SK-N-MC (cell line): ENCODE results near the gene APH1B.

Source experiments
- FOXP2 ChIP-seq: optimal IDR thresholded peaks from 2 replicates; pipeline ENCODE3; 2011; ENCODE audit warnings: mild to moderate bottlenecking, moderate library complexity; ENCODE audit not compliant: insufficient read depth; ENCODE audit errors: extremely low read length, control extremely low read depth
- POLR2AphosphoS5 ChIP-seq: IDR thresholded peaks from 2 replicates; pipeline ENCODE4 v1.6.1; 2012; ENCODE audit warnings: mild to moderate bottlenecking, low read depth, low read length, borderline replicate concordance

GRCh38 chr15:63339006-63339766 lies 61.8 kb downstream of the APH1B start:
- TF ChIP-seq POLR2AphosphoS5 (no peak), FOXP2 (no peak)
